Spinal cord (tissue), 10 donors: ENCODE results near the gene DOCK10. TPM values are rescaled to one million over a fixed set of nuclear protein-coding genes. Genes with fewer than 3 reads are reported as not detected.
A peak's percentile ranks its signal among the peaks of the same experiment; 100 is the strongest.

Source experiments
- DNase-seq, 6 donors: peaks; one replicate each; pipeline versions ENCODE4 v3.0.0 to v3.0.0-alpha.2; 2013 to 2015; ENCODE audit warnings: low spot score in 6 of 6, low read depth in 4 of 6
- H3K27ac ChIP-seq: one replicate; pipeline ENCODE4 v1.5.1; 2013; ENCODE audit warnings: low read depth, low read length, control low read depth
- H3K27me3 ChIP-seq: one replicate; pipeline ENCODE4 v1.6.1; 2013; ENCODE audit warnings: low read length; ENCODE audit not compliant: control insufficient read depth, insufficient read depth
- H3K36me3 ChIP-seq: one replicate; pipeline ENCODE4 v1.6.1; 2013; ENCODE audit warnings: low read length; ENCODE audit not compliant: control insufficient read depth, insufficient read depth
- H3K4me1 ChIP-seq: one replicate; pipeline ENCODE4 v1.6.1; 2013; ENCODE audit warnings: low read length; ENCODE audit not compliant: control insufficient read depth, insufficient read depth
- H3K4me3 ChIP-seq: one replicate; pipeline ENCODE4 v1.5.1; 2013; ENCODE audit warnings: low read depth, low read length, control low read depth
- H3K9me3 ChIP-seq: one replicate; pipeline ENCODE4 v1.6.1; 2013; ENCODE audit warnings: low read length; ENCODE audit not compliant: control insufficient read depth, insufficient read depth
- WGBS: methylation state at CpG from one replicate; pipeline ENCODE4 v1.1.5; 2013; ENCODE audit warnings: missing lambda C conversion rate; ENCODE audit not compliant: insufficient coverage; 5-methylcytosine and 5-hydroxymethylcytosine counted together
- polyA plus RNA-seq, 2 donors: library from polyadenylated mRNA; unstranded; fragments of 120-200 nt; gene quantifications; one replicate each; pipeline ENCODE4 v1.2.1, GENCODE V29; 2013; ENCODE audit not compliant: insufficient read length in 2 of 2
- total RNA-seq, 2 donors: library from RNA; depleted of rRNA in 1 of 2; stranded (reverse); fragments of 120-200 nt in 1 of 2; fragments of >200 nt in 1 of 2; gene quantifications; one replicate each; pipeline versions ENCODE4 v1.2.3 to v1.2.4, GENCODE V29; 2013 to 2014
- donor health status: healthy.

The DOCK10 gene
- total and polyA plus RNA-seq, 4 donors, result 44.4 to 87.9 (median 61.0) TPM

DNA sequence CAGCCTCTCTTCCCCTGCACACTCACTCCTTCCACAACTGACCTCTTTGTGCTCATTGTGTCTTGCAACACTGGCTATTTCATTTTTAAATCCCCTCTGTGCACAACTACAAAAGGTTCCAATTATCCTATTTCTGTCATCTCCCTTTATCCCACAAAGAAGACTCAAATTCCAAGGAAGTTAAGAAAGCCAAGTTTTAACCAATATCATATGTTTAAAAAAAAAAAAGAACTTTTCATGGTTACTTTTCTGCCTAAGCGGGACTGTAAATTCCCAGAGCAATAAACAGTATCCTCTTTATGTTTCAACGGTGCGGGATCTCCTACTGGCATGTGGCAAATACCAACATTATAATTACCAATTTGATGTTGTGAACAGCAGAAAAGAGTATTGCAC lies 83.8 kb downstream of the DOCK10 start:
- Histone ChIP-seq H3K27me3 (no peaks in the 10 kb centered on the region), H3K36me3 (no peaks in the 10 kb centered on the region), H3K4me3 (no peak overlapping the region), H3K27ac (peak overlapping the region; percentile 34), H3K9me3 (no peaks in the 10 kb centered on the region), H3K4me1 (peaks cover 11% of the 10 kb centered on the region)
- no peak for DNase-seq
- WGBS, result no CpG with 5 or more reads among the region's 3 CpGs

DNA sequence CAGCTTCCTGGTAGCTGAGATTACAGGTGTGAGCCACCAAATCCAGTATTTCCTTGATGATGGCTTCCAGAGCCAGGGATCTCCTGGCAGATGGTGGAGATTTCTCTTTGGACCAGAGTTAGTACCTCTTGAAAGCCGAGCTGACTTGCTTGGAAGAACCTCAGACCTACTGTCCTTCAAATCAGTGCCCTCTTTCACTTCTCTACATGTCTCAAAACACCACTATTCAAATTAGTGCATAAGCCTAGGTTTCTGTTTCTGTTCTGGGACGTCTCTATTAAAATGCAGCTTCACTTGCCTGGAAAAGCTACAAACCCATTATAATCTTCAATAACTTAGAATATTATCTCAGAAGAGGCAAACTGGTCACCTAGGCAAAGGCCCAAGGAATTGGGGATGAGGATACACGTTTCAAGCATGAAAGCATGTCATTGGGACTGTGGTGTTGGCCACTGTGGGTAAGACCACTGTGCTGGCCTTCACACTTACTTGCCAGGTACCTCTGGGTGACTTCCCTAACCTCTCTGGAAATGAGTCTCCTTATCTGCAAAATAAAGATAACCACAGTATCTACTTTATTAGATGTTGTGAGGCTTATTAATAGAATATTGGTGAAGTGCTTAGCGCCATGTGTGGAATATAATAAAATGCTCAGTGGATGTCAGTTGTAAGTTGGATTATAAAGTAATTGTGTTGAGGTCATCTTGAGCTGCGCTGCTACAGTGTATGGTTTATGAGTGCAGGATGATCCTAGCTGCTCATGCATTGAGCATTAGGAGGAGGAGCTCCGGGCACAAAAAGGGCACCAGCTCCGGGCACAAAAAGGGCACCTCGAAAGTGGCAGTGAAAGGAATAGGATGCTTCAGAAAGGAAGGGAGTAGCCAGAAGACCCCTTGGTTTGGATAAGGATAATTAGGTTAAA lies 84.5 kb downstream of the DOCK10 start:
- peaks cover 11% of the 10 kb centered on the region for H3K4me1 ChIP-seq
- H3K36me3 ChIP-seq, result no peaks in the 10 kb centered on the region
- H3K27me3 ChIP-seq, result no peaks in the 10 kb centered on the region
- no peak for DNase-seq
- H3K27ac ChIP-seq, result no peak overlapping the region
- H3K9me3 ChIP-seq, result no peaks in the 10 kb centered on the region
- 81% methylated on average over 7 of the region's 8 CpGs for WGBS
- H3K4me3 ChIP-seq, result no peak overlapping the region

DNA sequence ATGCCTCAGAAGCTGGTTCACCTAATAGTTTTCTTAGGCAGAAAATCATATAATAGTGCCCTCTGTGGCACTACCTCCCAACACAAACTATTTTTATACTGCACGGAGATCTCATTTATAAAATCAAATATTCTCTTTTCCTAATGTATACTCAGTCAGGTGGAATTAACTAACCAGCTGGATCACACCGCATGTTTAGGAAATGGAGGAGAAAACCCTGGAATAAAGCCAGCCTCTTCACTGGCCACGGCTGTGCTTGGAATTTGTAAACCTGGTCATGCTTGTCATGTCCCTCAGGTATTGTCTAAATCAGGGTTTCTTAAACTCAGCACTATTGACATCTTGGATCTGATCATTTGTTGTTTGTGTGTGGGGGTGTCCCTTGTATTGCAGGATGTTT lies 85.6 kb downstream of the DOCK10 start:
- H3K4me1 ChIP-seq, result peaks cover 11% of the 10 kb centered on the region
- WGBS, result 39% methylated on average over 2 of the region's 3 CpGs
- no peaks in the 10 kb centered on the region for H3K27me3 ChIP-seq
- H3K36me3 ChIP-seq, result no peaks in the 10 kb centered on the region
- peak in 1 of 6 donors; percentile 43 for DNase-seq
- no peak overlapping the region for H3K27ac ChIP-seq
- H3K9me3 ChIP-seq, result no peaks in the 10 kb centered on the region
- H3K4me3 ChIP-seq, result no peak overlapping the region

DNA sequence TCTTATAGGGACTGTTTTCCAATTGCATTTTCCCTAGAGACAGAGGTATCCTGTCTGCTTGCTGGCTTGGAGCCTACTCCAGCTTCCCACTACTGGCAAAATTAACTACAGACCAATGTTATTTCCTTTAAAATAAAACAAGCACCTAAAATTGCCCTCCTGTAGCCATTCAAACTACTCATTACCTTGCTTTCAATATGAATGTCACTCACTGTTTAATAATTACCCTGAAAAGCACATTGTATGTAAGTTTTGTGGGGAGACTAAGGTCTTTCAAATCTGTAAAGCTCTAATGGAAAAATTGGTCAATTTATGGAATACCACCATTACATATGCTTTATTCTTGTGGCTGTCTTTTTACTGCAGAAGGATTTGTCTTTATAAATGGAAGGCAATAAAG lies 87.3 kb downstream of the DOCK10 start:
- H3K4me3 ChIP-seq, result no peak overlapping the region
- DNase-seq, result no peak
- H3K27ac ChIP-seq, result no peak overlapping the region
- H3K4me1 ChIP-seq, result peaks cover 11% of the 10 kb centered on the region
- H3K36me3 ChIP-seq, result no peaks in the 10 kb centered on the region
- H3K27me3 ChIP-seq, result no peaks in the 10 kb centered on the region
- H3K9me3 ChIP-seq, result no peaks in the 10 kb centered on the region

DNA sequence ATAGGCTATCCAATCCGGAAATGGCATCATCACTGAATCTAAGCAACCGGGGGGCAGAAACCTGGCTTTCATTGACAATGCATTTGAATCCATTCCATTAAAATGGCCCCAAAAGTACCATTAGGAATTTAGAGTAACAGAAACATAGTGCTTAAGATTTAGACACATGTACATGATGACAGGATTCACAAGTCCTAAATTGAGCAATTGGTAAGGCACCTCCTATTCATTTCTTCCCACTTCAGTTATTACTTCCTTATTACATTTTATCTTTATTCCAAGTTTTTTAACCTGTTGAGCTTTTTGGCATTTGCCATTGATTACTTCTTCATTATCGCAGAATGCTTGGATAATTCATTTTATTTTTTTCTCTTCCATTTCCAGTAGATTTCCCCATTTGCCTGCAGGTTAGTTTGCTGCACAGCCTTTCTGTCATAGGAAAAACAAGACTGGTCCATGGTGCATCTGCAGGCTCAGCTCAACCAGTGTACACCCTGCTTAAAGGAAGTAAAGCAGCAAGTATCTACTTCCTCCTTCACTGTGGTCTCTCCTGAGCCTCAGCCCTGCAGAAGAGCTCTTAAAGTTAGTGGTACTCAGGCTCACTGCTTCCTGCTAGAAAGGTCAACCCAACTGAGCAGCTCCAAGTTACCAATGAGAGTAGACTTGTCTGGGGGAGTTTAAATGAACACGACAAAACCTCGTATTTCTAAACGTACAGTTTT lies 89.2 kb downstream of the DOCK10 start:
- no peak for DNase-seq
- Histone ChIP-seq H3K9me3 (no peaks in the 10 kb centered on the region), H3K27ac (no peak overlapping the region), H3K27me3 (no peaks in the 10 kb centered on the region), H3K36me3 (no peaks in the 10 kb centered on the region), H3K4me3 (no peak overlapping the region), H3K4me1 (peaks cover 8% of the 10 kb centered on the region)
- WGBS, result 90% methylated on average over 4 of the region's 6 CpGs

DNA sequence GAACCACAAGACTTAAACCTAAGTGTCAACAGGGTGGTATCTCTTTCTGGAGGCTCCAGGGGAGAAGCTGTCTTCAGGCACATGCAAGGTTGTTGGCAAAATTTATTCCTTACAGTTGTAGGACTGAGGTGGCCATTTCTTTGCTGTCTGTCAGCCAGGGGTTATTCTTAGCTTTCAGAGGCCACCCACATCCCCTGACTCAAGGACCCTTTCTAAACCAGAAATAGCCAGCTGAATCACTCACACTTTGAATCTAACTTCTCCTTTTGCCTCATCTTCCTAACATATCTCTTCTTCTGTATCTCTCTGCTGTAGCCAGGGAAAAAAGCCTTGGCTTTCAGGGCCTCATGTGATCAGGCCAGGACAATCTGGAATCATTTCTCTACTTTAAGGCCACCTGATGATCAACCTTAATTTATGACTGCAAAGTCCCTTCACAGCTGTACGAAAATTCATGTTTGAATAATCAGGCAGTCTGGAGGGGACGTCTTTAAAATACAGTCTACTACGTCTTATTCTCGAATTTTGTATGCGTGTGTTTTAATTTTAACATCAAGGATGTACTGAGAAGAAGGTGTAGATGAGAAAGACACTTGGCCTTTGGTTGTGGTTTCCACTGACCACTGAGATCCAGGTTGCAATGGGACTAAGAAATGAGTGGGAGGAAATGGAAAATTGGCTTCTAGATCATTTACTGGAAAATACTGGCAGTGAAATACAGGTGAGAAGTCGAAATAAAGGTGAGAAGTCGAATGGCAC lies 90.4 kb downstream of the DOCK10 start:
- Histone ChIP-seq H3K4me3 (no peak overlapping the region), H3K4me1 (peaks cover 4% of the 10 kb centered on the region), H3K9me3 (no peaks in the 10 kb centered on the region), H3K36me3 (no peaks in the 10 kb centered on the region), H3K27me3 (no peaks in the 10 kb centered on the region), H3K27ac (no peak overlapping the region)
- no peak for DNase-seq
- WGBS, result 100% methylated on average over 6 of the region's 7 CpGs

DNA sequence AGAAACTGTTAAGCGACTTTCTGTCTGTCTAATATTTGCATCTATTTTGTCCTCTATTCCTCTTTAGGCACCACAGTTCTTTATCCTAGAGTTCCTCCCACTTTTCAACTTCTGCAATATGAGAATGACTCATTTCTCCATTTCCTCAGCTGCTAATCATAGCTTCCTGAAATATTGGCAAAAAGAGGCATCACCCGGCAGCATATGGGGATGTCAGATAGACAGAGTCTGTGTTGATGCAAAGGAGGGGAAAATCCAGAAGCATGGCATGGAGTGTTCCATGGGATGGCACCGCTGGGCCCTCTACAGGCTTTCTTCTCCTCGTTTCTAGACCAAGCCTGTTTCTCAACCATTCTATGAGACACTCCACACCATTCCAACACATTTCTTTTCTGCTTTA lies 93.4 kb downstream of the DOCK10 start:
- Histone ChIP-seq H3K4me3 (no peak overlapping the region), H3K9me3 (no peaks in the 10 kb centered on the region), H3K4me1 (no peaks in the 10 kb centered on the region), H3K27ac (no peak overlapping the region), H3K27me3 (no peaks in the 10 kb centered on the region), H3K36me3 (no peaks in the 10 kb centered on the region)
- WGBS, result 88% methylated on average over 1 of the region's 4 CpGs
- DNase-seq, result no peak

DNA sequence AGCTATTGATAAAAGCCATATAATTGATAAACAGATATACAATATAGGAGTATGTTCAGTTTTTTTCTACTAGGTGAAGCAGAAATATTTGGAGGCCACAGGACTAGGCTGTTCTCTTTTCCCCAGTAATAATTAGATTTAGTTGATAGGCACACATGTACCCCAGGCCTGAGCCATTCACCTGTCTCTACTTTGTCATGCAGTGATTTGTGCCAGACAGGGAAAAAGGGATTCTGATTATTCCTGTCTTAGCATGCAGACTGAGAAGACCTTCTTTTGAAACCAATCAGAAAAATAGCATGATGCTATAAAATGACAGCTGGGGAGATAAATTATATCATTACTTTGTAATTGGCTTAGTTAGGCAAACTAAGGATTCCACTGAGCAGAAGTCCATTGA lies 94.3 kb downstream of the DOCK10 start:
- no peak overlapping the region for H3K27ac ChIP-seq
- no peak overlapping the region for H3K4me3 ChIP-seq
- H3K4me1 ChIP-seq, result no peaks in the 10 kb centered on the region
- H3K36me3 ChIP-seq, result no peaks in the 10 kb centered on the region
- H3K9me3 ChIP-seq, result no peaks in the 10 kb centered on the region
- no peak for DNase-seq
- no peaks in the 10 kb centered on the region for H3K27me3 ChIP-seq

DNA sequence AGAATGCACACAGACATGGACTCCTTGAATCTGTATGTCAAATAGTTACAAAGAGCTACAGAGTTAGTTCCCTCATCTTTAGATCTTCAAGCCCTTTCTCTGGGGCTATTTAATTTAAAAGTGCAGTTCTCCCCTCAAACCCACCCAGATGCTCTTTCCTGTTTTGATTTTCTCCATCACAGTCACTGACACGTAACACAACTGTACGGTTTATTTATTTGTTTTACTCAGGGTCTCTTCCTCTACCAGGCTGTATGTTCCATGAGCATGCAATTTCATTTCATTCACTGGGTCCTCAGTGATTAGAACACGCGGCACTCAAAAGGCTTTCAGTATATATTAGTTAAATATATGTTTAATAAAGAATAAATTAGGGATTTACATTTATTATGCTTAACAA lies 94.7 kb downstream of the DOCK10 start:
- H3K4me1 ChIP-seq, result no peaks in the 10 kb centered on the region
- no peak overlapping the region for H3K27ac ChIP-seq
- no peaks in the 10 kb centered on the region for H3K9me3 ChIP-seq
- no peaks in the 10 kb centered on the region for H3K36me3 ChIP-seq
- no peak for DNase-seq
- no peaks in the 10 kb centered on the region for H3K27me3 ChIP-seq
- WGBS, result no CpG with 5 or more reads among the region's 4 CpGs
- H3K4me3 ChIP-seq, result no peak overlapping the region
